ENCODE measurements around the gene FMNL2. TPM values are rescaled to one million over a fixed set of nuclear protein-coding genes. Genes with fewer than 3 reads are reported as not detected.

FMNL2 gene
- polyA plus RNA-seq, 3 donors = 5.0 to 41.3 (median 22.3) TPM

DNA sequence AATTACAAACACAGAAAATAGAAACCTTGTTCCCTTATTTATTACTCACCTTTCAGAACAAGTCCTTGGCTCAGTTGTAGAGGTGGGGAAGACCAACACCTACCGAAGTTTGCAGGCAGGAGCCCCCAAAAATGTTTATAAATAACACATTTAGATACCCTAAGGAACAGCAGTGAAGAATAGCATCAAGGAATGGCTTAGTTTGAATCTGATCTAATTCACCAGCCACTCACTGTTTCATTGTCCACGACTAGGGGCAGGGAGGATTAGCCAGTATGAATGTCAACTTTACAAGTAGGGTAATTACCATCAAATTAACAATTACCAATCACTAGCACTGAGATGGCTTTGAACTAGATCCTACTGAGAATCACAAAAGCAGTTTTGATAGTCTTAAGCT lies 316.9 kb downstream of the FMNL2 start:
- H3K27ac ChIP-seq (ENCODE audit: low read depth, low read length) = no peak overlapping the region
- WGBS, 3 donors = 71 to 80% (median 71%) methylated on average over 2 of the region's 2 CpGs

DNA sequence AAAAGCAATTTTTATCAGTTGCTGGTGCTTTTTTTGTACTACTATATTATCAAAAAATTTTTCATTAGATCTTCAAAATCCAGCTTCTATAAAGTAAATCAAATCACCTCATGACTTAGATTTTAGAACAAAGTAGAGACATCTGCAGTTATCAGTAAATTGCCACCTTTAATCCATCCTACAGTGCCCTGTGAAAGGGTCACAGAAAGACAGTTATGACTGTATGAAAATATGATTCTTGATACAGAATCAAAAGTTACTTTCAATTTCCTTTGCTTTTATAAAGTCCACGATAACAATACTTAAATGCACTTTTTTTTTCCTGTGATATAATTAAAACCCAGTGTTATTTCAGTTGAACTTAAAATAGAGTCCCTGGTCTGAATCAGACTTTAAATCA lies 320.9 kb downstream of the FMNL2 start:
- WGBS, 3 donors = 84 to 93% (median 84%) methylated on average over 1 of the region's 1 CpG
- no peak overlapping the region for H3K27ac ChIP-seq (ENCODE audit: low read depth, low read length)

DNA sequence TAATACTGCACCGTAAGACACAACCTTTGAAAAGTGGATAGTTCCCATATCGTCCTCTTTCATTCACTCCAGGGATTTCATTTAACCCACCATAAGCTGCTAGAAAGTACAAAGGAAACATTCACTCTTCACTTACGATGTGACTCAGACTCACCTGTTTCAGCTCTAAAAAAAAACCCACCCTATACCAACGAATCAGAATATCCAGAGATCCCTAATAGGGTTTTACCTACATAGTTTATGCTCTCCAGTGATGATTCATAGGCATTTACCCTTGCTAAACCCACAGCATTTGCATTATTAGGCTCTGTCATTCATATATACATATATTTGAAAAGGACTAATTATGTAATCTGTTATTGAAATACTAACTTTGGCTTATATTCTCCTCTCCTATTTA lies 322.1 kb downstream of the FMNL2 start:
- H3K27ac ChIP-seq (ENCODE audit: low read depth, low read length) = no peak overlapping the region
- WGBS, 3 donors = 76 to 84% (median 83%) methylated on average over 4 of the region's 4 CpGs

DNA sequence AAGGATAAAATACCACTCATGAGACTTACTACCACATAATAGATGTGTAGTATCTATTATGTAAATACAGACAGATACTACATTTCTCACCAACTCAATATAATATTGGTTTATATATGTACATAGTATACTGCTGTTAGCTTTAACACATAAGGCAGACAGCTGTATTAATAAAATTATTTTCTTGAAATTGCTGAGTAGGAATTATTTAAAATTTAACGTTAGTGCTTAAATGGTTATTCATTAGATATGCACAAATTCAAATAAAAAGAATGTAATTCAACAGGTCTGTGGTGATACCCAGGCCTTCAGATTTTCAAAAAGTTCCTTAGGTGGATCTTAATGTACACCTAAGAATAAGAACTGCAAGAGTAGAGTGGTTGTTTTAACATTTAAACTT lies 323.2 kb downstream of the FMNL2 start:
- 80 to 82% (median 81%) methylated on average over 1 of the region's 1 CpG for WGBS, 3 donors
- no peak overlapping the region for H3K27ac ChIP-seq (ENCODE audit: low read depth, low read length)

DNA sequence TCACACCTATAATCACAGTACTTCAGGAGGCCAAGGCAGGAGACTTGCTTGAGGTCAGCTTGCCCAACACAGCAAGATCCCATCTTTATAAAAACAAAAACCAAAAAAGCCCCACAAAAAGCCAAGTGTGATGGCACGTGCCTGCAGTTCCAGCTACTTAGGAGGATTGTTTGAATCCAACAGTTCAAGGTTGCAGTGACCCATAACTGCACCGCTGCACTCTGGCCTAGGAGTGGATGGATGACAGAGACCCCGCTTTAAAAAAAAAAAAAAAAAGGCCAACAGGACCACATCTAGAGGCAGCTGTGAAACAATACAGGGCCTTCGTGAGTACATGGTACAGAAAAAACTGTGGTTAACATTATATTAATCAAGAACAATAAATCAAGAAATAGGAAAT lies 326.1 kb downstream of the FMNL2 start:
- 88 to 97% (median 91%) methylated on average over 4 of the region's 4 CpGs for WGBS, 3 donors

DNA sequence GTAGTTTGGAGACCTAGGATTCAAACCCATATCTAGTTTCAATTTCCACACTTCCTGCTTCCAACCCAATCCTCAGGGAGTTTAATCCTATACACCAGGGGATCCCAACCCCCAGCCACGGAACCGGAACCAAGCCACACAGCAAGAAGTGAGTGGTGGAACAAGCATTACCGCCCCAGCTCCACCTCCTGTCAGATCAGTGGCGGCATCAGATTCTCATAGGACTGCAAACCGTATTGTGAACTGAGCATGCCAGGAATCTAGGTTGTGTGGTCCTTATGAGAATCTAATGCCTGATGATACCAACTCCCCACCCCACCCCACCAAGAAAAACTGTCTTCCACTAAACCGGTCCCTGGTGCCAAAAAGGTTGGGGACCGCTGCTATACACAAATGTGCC lies 329.8 kb downstream of the FMNL2 start:
- 92 to 95% (median 93%) methylated on average over 7 of the region's 7 CpGs for WGBS, 3 donors
- H3K27ac ChIP-seq (ENCODE audit: low read depth, low read length) = no peak overlapping the region

More for the DNA sequence above, 326.1 kb downstream of the FMNL2 start:
- H3K27ac ChIP-seq (ENCODE audit: low read depth, low read length) = no peak overlapping the region

DNA sequence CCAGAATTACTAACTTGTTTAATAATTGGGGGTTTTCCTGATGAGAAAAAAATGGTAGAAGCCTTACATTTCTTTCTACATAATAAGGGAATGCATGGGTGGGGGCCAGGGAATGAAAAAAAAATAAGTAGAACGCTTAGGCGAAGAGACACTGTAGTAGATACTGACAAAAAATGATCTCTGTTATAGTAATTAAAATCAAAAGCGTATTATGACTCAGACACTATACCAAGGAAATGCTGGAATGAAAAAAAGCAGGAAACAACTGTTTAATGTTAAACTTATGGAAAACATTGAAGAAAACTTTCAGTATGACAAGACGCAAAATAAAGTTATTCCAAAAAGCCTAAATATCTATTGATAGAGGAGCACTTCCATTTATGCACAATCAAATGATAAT lies 339.4 kb downstream of the FMNL2 start:
- 90 to 91% (median 90%) methylated on average over 4 of the region's 4 CpGs for WGBS, 3 donors
- H3K27ac ChIP-seq (ENCODE audit: low read depth, low read length) = no peak overlapping the region

DNA sequence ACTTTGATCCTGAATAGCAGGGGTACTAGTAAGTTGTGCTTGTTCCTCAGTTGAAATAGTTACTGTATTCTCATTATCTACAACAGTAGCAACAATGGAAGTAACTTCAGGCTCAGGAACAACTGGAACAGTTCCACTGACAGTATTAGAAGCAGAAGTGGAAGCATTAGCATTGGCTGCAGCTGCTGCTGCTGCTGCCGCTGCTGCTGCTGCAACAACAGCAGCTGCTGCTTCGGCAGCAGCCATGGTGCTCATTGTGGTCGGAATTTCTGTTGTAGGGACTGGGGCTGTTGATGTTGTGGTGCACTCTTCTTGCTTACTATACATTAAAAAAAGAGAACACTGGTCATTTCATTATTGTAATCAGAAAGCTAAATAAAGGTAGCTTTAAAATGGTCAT lies 341.5 kb downstream of the FMNL2 start:
- WGBS, 3 donors = 93 to 95% (median 94%) methylated on average over 3 of the region's 3 CpGs
- H3K27ac ChIP-seq (ENCODE audit: low read depth, low read length) = no peak overlapping the region

DNA sequence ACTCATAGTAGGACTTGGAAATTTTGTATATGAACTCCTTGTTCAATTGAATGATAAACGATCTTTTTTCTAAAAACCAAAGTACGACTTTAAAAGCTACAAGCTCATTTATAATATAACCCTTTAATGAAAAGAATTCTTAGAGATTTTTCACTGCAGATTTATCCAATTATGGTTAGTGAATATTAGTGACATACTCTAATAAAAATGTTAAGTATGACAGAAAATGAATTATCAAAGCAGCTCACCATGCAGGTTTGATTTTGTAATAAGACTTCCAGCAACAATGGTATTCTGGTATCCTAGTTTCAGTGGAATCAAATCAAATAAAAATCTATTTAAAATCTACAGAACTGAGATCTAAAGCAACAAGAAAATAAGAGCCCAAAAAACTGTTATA lies 343.8 kb downstream of the FMNL2 start:
- WGBS, 3 donors = 73 to 84% (median 82%) methylated on average over 2 of the region's 2 CpGs
- H3K27ac ChIP-seq (ENCODE audit: low read depth, low read length) = no peak overlapping the region

DNA sequence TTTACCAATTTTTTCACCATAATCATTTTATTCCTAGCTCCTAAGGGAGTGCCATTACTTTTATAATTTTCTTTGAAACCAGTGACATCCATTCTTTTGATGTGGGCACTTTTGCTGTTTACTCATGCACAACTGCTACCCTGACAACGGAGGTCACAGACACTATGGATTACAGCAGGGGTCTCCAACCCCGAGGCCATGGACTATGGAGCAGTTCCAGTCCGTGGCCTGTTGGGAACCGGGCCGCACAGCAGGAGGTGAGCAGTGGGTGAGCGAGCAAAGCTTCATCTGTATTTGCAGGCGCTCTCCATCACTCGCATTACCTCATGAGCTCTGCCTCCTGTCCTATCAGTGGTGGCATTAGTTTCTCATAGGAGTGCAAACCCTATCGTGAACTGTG lies 347.7 kb downstream of the FMNL2 start:
- no peak overlapping the region for H3K27ac ChIP-seq (ENCODE audit: low read depth, low read length)
- WGBS, 3 donors = 93 to 96% (median 95%) methylated on average over 9 of the region's 9 CpGs

DNA sequence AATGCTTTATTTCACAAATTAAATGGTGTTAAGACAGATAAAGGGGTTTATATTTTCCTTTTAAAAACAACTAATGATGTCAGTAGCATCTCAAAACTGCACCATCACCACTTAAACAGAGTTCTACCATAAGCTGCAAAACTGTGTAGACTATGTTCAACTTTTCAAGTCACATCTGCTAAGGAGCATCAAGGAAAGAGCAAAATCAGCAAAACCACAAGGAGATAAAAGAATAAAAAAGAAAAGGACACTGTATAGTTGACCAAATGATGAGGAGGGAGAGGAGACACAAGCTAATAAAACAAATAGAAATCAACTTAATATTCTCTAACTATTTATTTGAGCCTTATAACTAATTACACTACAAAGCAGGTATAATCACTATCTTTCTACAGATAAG lies 348.4 kb downstream of the FMNL2 start:
- no peak overlapping the region for H3K27ac ChIP-seq (ENCODE audit: low read depth, low read length)

DNA sequence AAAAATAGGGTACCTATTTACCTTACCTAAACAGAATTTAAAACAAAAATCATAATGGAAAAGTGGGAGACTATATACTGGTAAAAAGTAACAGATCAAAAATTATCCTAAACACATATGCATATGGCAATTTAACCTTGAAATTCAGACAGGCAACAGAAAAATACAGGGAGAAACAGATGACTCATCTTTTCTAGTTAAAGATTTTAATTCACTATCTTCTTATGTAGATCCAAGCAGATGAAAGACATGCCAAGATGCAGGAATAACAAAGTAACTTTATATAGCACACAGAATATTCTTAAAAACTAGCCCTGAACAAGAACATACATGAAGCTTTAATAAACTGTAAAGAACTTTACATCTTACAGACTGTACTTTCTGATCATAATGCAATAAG lies 351.3 kb downstream of the FMNL2 start:
- no peak overlapping the region for H3K27ac ChIP-seq (ENCODE audit: low read depth, low read length)

DNA sequence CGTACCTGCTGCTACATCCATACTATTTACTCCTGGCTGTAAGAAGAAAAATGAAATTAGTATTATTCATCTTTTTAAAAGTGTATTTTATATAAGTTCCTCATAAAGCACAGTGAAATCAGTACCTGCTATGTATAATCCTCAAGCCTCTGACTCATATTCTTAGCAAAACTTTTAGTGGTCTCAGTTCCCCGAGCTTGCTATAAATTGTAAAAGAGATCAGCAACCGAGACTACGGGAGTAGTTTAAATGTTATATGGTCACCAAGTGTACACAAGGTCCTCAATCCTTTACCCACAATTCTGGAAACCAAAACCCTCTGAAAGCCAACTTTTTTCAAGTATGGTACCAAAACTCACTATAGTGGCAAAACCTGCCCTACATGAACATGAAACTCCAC lies 358.1 kb downstream of the FMNL2 start:
- no peak overlapping the region for H3K27ac ChIP-seq (ENCODE audit: low read depth, low read length)
- WGBS, 3 donors = 95 to 96% (median 96%) methylated on average over 4 of the region's 4 CpGs

DNA sequence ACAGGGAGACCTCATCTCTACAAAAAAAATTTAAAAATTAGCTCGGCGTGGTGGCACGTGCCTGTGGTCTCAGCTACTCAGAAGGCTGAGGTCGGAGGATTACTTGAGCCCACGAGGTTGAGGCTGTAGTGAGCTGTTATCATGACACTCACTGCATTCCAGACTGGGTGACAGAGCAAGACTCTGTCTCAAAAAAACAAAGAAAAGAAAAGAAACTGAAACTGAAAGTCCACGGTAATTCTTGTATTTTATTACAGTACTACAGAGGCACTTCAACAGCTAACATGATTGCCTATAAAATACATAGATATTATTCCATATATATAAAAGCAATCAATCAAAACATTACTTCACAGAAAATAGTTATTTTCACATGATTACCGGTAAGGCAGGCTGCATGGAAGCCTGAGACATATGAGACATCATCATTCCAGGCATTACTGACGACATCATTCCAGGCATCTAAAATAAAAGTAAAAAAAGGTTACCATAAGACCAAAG lies 359.2 kb downstream of the FMNL2 start:
- H3K27ac ChIP-seq (ENCODE audit: low read depth, low read length) = no peak overlapping the region
- 28 to 73% (median 29%) methylated on average over 8 of the region's 8 CpGs for WGBS, 3 donors

DNA sequence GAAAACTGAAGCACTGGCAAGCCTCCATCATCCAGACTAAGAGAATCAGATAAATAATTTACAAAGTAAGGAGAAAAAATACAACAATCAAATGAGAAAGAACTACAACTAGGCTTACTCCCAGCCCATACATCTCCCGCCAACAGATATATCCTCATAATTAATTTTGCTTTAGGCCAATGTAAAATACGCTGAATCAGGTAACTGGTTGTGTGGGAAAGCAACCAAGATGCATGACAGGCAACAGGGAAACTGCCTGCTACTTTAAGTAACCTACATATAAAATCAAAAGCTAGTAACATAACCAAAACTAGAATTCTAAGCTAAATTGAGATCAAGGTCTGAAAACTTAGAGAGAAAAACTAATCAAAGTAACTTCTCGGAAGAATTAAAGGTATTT lies 360.8 kb downstream of the FMNL2 start:
- 97 to 98% (median 98%) methylated on average over 3 of the region's 3 CpGs for WGBS, 3 donors

DNA sequence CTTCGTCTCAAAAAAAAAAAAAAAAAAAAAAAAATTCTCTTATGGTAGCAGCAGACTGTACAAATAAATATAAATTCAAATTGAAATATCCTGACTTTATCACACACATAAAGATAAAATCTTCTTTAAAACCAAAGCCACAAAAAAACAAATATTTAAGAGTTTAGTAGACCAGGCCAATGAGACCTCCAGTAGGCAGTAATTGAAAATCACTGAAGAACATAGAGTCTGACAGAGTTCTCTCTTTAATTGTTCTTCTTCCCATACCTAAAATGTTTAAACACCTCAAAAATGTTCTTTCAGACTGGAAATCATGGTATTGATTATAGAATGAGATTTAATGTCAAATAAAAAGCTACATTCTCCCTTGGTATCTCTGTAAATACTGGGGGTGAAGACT lies 361.5 kb downstream of the FMNL2 start:
- WGBS, 3 donors = 79% methylated on average over 1 of the region's 1 CpG; no CpG with 5 or more reads in 2 of the 3 donors
- no peak overlapping the region for H3K27ac ChIP-seq (ENCODE audit: low read depth, low read length)

More for the DNA sequence above, 360.8 kb downstream of the FMNL2 start:
- H3K27ac ChIP-seq (ENCODE audit: low read depth, low read length) = no peak overlapping the region

Other genes with a start within 250 kb of the FMNL2 start
- under 1 TPM; 0.10 to 0.45 (median 0.21) TPM for gene CACNB4, start 236.1 kb upstream of the FMNL2 start, polyA plus RNA-seq
- gene STAM2, start 159.4 kb upstream of the FMNL2 start, polyA plus RNA-seq = 10 to 100 TPM in 1 of 3 donors, 1 to 10 TPM in 2; 7.1 to 22.7 (median 7.6) TPM

Data from adipose tissue (tissue), 3 donors.